Measurements from ENCODE around the gene PRG2. TPM values are rescaled to one million over a fixed set of nuclear protein-coding genes. Genes with fewer than 3 reads are reported as not detected.
"Not testable (repeated sequence)": the region's sequence is repeated elsewhere in the genome, so short reads cannot be mapped to it uniquely, and the experiment has no call there.

PRG2 gene
- total RNA-seq, 2 donors from 2014 or later = 0.54 TPM; not detected in 1

GRCh38 chr11:57364851-57365660, 25.4 kb downstream of the PRG2 start:
- Histone ChIP-seq H3K27me3 (replicated peaks; ENCODE audit: insufficient read depth) (no peaks in the 10 kb centered on the region), H3K4me1 (ENCODE audit: control insufficient read depth in 1 of 2, low read depth in 2 of 2) (no peaks in the 10 kb centered on the region), H3K4me3 (no peak overlapping the region), H3K36me3 (no peaks in the 10 kb centered on the region), H3K27ac (no peak overlapping the region), H3K9me3 (no peaks in the 10 kb centered on the region)
- no peak for ATAC-seq (ENCODE audit: insufficient number of reproducible peaks, low FRiP score, low read depth)
- no peak for TF ChIP-seq CTCF (IDR thresholded peaks at IDR 0.05)
- DNase-seq (ENCODE audit: low spot score) = no peak

- no peak for DNase-seq (ENCODE audit: low spot score)
Measured at GRCh38 chr11:57363131-57364080, 27.0 kb downstream of the PRG2 start.

GRCh38 chr11:57361926-57362325, 28.5 kb downstream of the PRG2 start:
- no peaks in the 10 kb centered on the region for H3K9me3 ChIP-seq
- H3K36me3 ChIP-seq = no peaks in the 10 kb centered on the region
- no peaks in the 10 kb centered on the region for H3K27me3 ChIP-seq (replicated peaks; ENCODE audit: insufficient read depth)
- no peak overlapping the region for H3K27ac ChIP-seq
- ATAC-seq (ENCODE audit: insufficient number of reproducible peaks, low FRiP score, low read depth) (no peak), DNase-seq (ENCODE audit: low spot score) (no peak)
- no peak for TF ChIP-seq CTCF (IDR thresholded peaks at IDR 0.05)
- no peaks in the 10 kb centered on the region for H3K4me1 ChIP-seq (ENCODE audit: control insufficient read depth in 1 of 2, low read depth in 2 of 2)
- no peak overlapping the region for H3K4me3 ChIP-seq

More at GRCh38 chr11:57363131-57364080, 27.0 kb downstream of the PRG2 start:
- no peaks in the 10 kb centered on the region for H3K4me1 ChIP-seq (ENCODE audit: control insufficient read depth in 1 of 2, low read depth in 2 of 2)
- H3K4me3 ChIP-seq = no peak overlapping the region
- no peaks in the 10 kb centered on the region for H3K36me3 ChIP-seq
- no peaks in the 10 kb centered on the region for H3K27me3 ChIP-seq (replicated peaks; ENCODE audit: insufficient read depth)
- no peaks in the 10 kb centered on the region for H3K9me3 ChIP-seq
- TF ChIP-seq CTCF (IDR thresholded peaks at IDR 0.05) = no peak
- no peak overlapping the region for H3K27ac ChIP-seq
- no peak for ATAC-seq (ENCODE audit: insufficient number of reproducible peaks, low FRiP score, low read depth)

- not testable (repeated sequence) for H3K36me3 ChIP-seq; DNase-seq (ENCODE audit: low spot score); H3K4me1 ChIP-seq (ENCODE audit: control insufficient read depth in 1 of 2, low read depth in 2 of 2); H3K27me3 ChIP-seq (replicated peaks; ENCODE audit: insufficient read depth); H3K4me3 ChIP-seq; ATAC-seq (ENCODE audit: insufficient number of reproducible peaks, low FRiP score, low read depth); H3K9me3 ChIP-seq; H3K27ac ChIP-seq
Measured at GRCh38 chr11:57361420-57361819, 29.0 kb downstream of the PRG2 start.

- ATAC-seq (ENCODE audit: insufficient number of reproducible peaks, low FRiP score, low read depth) (no peak), DNase-seq (ENCODE audit: low spot score) (no peak)
- Histone ChIP-seq H3K27ac (no peak overlapping the region), H3K36me3 (no peaks in the 10 kb centered on the region), H3K9me3 (no peaks in the 10 kb centered on the region), H3K4me1 (ENCODE audit: control insufficient read depth in 1 of 2, low read depth in 2 of 2) (no peaks in the 10 kb centered on the region), H3K4me3 (no peak overlapping the region), H3K27me3 (replicated peaks; ENCODE audit: insufficient read depth) (no peaks in the 10 kb centered on the region)
- no peak for TF ChIP-seq CTCF (IDR thresholded peaks at IDR 0.05)
Measured at GRCh38 chr11:57360991-57361390, 29.5 kb downstream of the PRG2 start.

Measured in thoracic aorta (tissue), 2 donors.